GM21529 (cell line): Measurements from ENCODE around the gene MAN1B1.
A peak's percentile ranks its signal among the peaks of the same experiment; 100 is the strongest.

Source experiments
- ATAC-seq: cut with Tn5 transposase; IDR thresholded peaks from one replicate; pipeline ENCODE4 v1.9.1; 2021; ENCODE audit not compliant: unreplicated experiment

MAN1B1 gene

GRCh38 chr9:137084526-137084925 lies 2.3 kb upstream of the MAN1B1 start:
- no peak for ATAC-seq

- peak; percentile 4 for ATAC-seq
These were observed 760 bp upstream of the MAN1B1 start for GRCh38 chr9:137085920-137086530.

GRCh38 chr9:137087409-137087925 lies 682 bp downstream of the MAN1B1 start:
- peak; percentile 1 for ATAC-seq

GRCh38 chr9:137088121-137088520 lies 1.3 kb downstream of the MAN1B1 start:
- ATAC-seq, result no peak

DNA sequence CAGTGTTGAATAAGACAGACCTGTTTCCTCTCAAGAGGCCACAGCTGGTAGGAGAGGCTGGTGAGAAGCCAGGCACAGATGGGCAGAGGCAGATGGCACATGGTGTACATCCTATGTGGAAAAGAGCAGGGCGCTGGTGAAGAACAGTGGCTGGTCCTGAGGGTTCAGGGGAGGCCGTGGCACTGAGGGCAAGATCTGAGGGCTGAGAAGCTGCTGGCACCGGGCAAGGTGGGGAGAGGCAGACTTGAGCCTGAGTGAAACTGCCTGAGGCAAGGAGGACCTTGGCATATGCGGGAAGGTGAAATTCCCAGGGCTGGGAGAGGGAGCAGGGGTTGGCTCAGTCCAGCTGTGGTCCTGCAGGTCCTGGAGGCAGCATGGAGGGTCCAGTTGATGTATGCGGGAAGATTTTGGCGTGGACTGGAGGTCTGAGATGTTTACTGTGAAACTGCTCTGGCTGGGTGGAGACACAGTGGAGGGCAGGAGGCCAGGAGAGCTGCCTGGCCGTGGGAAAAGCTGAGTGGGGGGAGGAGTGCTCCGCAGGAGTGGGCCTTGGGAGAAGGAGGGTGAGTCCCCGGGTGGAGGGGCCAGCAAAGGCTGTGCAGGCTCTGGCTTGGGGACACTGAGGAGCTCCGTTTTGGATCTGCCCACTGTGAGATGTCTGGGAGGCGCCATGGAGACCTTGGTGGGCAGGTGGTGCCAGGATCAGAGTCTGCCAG lies 2.6 kb downstream of the MAN1B1 start:
- no peak for ATAC-seq

- ATAC-seq, result peak; percentile 80
These were observed 9.1 kb downstream of the MAN1B1 start for GRCh38 chr9:137095664-137096517.

DNA sequence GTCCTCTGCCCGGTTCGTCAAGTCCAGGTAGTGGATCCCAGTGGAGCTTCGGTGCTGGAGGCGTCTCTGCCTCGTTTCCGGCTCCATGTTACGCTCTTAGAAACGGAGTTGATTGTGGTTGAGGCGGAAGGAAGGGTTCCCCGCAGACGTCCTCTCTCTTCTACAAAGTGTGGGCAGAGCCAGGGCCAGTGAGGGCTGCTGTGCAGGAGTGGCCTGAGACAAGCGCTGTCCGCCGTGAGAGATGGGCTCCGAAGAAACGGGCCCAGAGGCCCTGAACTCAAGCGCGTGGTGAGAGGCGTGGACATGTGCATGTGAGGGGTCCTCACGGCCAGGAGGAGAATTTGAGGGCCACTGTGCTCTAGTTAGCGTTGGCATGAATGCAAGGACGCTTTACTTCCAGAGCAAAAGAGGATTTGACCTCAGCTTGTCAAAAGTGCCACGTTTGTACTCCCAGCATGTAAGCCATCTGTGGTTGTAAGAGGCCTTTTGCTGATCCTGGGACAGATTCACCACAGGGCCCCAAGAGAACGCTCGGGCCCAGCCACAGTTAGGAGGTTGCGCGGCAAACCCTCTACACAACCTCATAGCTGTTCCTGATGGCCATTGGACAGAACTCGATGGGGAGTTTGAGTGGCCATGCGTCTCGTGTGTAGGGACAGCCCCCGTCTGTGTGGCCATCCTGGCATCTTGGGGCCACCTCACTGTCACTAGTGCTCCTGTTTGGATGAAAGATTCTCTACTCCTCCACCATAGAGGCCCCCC lies 10.2 kb downstream of the MAN1B1 start:
- ATAC-seq, result no peak

- ATAC-seq, result no peak
These were observed 11.1 kb downstream of the MAN1B1 start for GRCh38 chr9:137097761-137098462.

DNA sequence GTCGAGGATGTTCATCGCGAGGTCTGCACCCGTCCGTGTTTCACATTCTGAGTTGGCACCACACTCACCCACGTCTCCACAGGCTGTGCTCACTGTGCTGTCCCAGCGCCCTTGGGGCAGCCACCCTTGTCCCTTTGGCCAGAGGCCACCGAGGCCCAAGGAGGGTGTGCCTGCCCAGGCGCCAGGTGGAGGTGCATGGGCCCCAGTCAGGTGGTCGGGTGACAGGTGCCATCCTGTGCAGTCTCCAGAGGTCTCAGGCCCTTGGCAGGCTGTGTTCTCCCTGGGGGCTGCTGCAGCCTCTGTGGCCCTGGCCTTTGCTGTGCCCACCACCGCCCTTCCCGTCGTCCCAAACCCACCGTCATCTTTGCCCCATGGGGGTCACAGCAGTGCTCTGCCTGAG lies 12.4 kb downstream of the MAN1B1 start:
- ATAC-seq, result no peak

DNA sequence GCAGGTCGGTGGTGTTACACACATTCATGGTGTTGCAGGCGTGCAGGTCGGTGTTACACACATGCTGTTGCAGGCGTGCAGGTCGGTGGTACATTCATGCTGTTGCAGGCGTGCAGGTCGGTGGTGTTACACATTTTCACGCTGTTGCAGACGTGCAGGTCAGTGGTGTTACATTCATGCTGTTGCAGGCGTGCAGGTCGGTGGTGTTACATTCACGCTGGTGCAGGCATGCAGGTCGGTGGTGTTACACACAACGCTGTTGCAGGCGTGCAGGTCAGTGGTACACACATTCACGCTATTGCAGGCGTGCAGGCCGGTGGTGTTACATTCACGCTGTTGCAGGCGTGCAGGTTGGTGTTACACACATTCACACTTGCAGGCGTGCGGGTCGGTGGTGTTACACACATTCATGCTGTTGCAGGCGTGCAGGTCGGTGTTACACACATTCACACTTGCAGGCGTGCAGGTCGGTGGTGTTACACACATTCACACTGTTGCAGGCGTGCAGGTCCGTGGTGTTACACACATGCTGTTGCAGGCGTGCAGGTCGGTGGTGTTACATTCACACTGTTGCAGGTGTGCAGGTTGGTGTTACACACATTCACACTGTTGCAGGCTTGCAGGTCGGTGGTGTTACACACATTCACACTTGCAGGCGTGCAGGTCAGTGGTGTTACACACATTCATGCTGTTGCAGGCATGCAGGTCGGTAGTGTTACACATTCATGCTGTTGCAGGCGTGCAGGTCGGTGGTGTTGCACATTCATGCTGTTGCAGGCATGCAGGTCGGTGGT lies 16.6 kb downstream of the MAN1B1 start:
- no peak for ATAC-seq

GRCh38 chr9:137105814-137106661 lies 19.3 kb downstream of the MAN1B1 start:
- no peak for ATAC-seq

DNA sequence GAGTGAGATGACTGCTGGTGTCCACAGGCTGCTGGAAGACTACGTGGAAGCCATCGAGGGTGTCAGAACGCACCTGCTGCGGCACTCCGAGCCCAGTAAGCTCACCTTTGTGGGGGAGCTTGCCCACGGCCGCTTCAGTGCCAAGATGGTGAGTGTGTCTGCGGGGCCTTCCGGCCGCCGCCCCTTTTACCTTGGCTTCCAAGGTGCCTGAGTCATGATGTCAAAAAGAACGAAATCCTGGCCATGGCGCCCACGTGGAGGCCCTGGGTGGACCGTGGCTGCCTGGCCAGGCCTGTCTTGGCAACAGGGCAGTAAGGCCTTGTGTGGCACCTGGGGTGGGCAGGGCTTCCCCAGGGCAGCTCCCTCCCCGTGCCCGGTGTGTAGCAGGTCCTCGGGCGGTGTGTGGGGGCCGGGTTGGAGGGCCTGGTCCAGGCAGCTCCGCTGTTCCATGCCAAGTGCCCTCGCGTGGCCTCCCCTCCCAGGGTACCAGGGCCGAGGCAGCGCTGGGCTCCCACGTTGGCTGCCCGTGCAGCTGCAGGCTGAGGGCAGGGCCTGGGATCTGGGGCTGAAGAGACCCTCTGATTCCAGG lies 20.0 kb downstream of the MAN1B1 start:
- no peak for ATAC-seq

DNA sequence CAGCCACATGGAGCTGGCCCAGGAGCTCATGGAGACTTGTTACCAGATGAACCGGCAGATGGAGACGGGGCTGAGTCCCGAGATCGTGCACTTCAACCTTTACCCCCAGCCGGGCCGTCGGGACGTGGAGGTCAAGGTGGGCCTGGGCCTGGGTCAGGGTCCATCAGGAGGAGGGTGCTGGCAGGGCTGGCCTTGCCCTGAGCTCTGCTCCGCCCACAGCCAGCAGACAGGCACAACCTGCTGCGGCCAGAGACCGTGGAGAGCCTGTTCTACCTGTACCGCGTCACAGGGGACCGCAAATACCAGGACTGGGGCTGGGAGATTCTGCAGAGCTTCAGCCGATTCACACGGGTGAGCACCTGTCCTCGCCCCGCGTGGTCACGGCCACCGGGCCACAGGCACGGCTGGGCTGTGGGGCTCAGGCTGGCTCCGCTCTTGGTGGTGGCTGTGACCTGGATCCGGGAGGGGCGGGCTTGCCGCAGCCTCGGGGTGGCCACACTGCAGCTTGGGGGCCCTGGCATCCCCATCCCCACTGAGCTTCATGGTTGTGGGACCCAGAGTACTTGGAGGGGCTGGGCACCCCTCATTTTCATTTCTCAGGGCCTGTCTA lies 20.6 kb downstream of the MAN1B1 start:
- no peak for ATAC-seq

DNA sequence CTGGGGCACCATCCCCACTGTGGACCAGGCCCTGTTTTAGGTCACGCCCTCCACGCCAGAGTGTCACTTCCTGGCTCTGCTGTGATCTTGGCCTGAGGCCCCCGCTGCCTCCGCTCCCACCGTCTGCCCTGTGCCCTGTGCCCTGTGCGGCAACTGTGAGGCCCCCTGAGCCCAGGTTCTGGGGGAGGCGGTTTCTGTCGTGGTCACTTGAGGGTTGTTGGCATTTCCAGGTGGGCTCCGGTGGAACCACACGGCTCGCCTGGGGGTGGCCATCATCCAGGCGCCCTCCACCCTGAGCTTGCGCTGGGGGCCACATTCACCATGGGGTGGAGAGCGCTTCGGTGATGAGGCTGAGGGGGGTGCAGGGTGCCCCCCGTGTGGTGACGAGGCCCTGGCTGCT lies 21.2 kb downstream of the MAN1B1 start:
- ATAC-seq, result no peak

- no peak for ATAC-seq
These were observed 21.9 kb downstream of the MAN1B1 start for GRCh38 chr9:137108608-137109249.

DNA sequence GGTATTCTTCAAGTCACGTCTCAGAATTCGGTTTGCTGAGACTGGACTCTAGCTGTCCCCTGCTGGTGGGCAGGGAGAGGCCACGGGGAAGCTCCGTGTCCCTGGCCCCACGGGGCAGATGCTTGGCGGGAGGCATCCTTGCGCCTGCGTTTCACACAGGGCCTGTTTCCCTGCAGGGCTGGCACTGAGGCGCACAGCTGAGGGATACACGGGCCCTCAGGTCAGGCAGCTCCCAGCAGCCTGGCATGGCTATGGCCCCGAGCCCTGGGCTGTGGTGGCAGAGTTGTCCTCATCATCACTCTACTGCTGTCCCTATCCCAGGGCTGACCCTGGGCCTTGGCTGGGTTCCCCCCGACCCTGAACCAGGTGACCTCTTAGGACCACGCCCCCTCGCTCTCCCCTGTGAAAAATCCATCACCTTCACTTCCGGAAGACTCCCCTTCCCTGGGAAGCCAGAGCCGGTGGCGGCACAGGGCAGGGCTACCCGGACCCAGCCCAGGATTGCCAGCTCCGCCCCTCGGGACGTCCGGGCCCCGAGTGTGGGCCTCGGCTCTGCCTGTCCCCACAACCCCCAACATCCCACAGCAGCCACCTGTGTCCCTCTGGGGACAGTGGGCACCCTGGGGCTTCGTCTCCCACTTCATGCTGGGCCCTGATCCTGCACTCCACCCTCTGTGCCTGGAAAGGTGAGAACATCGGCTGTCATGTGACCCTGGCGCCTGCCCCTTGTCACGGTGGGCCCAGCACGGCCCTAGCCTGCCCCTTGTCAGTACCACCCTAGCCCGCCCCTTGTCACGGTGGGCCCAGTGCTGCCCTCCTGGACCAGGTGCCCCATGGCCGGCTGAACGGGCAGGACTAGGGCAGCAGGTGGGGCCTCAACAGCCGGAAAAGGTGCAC lies 22.7 kb downstream of the MAN1B1 start:
- no peak for ATAC-seq
